Thyroid gland (tissue), 4 donors: ENCODE measurements around the gene MROH7.

Experiments
- POLR2A ChIP-seq, 2 donors: fragments of 450-650 bp; IDR thresholded peaks; one replicate each; pipeline ENCODE4 v1.6.1; 2017; ENCODE audit warnings: antibody characterized with exemption in 2 of 2, mild to moderate bottlenecking in 2 of 2, moderate library complexity in 1 of 2
- TF ChIP-seq, protein P1 (sequence below), 6 experiments: fragments of 200-600 bp in 3 of 6; fragments of 450-650 bp in 3 of 6; sonication (generic) in 3 of 6; IDR thresholded peaks; one replicate each; pipeline ENCODE4 v1.5.1; 2016 to 2019; ENCODE audit warnings: antibody characterized with exemption in 6 of 6, mild to moderate bottlenecking in 2 of 6, inconsistent platforms in 1 of 6, moderate library complexity in 1 of 6

DNA sequence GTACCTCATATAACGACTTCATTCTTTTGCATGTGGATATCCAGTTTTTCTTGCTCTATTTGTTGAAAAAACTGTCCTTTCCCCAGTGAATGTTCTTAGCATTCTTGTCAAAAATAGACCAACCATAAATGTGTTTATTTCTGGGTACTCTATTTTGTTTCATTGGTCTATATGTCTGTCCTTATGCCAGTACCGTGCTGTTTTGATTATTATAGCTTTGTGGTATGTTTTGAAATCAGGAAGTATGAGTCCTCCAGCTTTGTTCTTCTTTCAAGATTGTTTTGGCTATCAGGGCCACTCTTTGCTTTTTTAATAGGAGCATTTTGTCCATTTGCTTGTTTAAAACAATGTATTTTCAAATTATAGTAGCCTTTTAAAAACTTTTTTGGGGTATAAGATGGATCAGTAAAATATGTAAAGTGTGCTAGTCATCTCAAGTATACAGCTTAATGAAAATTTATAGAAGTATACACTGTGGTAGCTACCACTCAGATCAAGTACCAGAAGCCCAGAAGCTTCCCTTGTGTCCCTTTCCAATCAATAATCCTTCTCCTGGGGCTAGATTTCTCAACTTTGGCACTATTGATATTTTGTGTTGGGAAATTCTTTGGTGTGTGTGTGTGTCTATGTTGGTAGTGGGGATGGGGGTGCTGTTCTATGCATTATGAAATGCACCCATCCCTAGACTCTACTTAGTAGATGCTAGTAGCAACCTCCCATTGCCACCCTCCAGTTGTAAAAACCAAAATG, 16.8 kb downstream of the MROH7 start:
- TF ChIP-seq, protein P1, sequence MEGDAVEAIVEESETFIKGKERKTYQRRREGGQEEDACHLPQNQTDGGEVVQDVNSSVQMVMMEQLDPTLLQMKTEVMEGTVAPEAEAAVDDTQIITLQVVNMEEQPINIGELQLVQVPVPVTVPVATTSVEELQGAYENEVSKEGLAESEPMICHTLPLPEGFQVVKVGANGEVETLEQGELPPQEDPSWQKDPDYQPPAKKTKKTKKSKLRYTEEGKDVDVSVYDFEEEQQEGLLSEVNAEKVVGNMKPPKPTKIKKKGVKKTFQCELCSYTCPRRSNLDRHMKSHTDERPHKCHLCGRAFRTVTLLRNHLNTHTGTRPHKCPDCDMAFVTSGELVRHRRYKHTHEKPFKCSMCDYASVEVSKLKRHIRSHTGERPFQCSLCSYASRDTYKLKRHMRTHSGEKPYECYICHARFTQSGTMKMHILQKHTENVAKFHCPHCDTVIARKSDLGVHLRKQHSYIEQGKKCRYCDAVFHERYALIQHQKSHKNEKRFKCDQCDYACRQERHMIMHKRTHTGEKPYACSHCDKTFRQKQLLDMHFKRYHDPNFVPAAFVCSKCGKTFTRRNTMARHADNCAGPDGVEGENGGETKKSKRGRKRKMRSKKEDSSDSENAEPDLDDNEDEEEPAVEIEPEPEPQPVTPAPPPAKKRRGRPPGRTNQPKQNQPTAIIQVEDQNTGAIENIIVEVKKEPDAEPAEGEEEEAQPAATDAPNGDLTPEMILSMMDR (IDR thresholded peaks at IDR 0.05) = no peak
- TF ChIP-seq POLR2A (IDR thresholded peaks at IDR 0.05) = no peak
